ENCODE measurements around the gene GPRC5D.

DNA sequence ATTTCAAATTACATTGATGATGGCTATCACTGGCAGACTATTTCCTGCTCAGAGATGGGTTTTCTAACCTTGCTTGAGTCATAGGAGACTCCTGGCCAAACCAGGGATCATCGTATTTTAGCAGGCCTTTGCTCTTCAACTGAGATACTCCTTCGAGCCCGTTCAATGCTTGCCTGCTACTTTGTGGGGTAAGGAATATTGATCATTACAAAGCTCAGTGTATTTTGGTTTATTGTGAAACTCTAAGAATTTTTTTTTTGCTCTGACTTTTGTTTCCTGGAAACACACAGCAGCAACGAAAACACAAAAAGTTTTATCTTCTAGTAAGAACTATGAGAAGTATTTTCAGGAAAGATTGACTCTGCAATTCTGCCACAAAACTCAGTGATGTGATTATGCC, 4.1 kb downstream of the GPRC5D start:
- no peak for TF ChIP-seq CTCF (IDR thresholded peaks at IDR 0.05)
- no peak for TF ChIP-seq POLR2A (IDR thresholded peaks at IDR 0.05)
